SK-N-SH (cell line): ENCODE data around the gene SNX24. TPM values are rescaled to one million over a fixed set of nuclear protein-coding genes. Genes with fewer than 3 reads are reported as not detected.

Experiments
- CTCF ChIA-PET: fragments of 300-600, 350-600 bp; formaldehyde crosslinking; extraction: SDS; loops from one replicate; lab custom pipeline; 2021; lab: Yijun Ruan, JAX
- POLR2A ChIA-PET: fragments of 350-600 bp; sonication (Branson Sonifier 250); formaldehyde crosslinking; extraction: SDS; loops from one replicate; lab custom pipeline; 2020; ENCODE audit warnings: antibody characterized with exemption, inconsistent platforms; lab: Yijun Ruan, JAX
- DNase-seq: peaks from one replicate; pipeline ENCODE4 v3.0.0; 2012
- H2AFZ ChIP-seq: fragments of 200-600 bp; sonication (generic); 2 replicates; pipeline ENCODE4 v1.8.1; 2016; ENCODE audit warnings: antibody characterized with exemption, mild to moderate bottlenecking, low read depth
- H3F3A ChIP-seq: fragments of 200-600 bp; sonication (generic); replicated peaks from 2 replicates; pipeline ENCODE3; 2016; ENCODE audit warnings: antibody characterized with exemption, mild to moderate bottlenecking; ENCODE audit not compliant: insufficient read depth
- H3K27ac ChIP-seq, 2 experiments: fragments of 200-500 bp in 1 of 2; fragments of 200-600 bp in 1 of 2; sonication (Bioruptor generic) in 1 of 2; sonication (generic), shearing (Covaris generic) in 1 of 2; 2 replicates each; pipeline versions ENCODE4 v1.5.1 to v1.6.1; 2014 to 2016; ENCODE audit warnings: low read depth in 2 of 2, inconsistent platforms in 1 of 2, low read length in 1 of 2, mild to moderate bottlenecking in 1 of 2, mixed read lengths in 1 of 2
- H3K27me3 ChIP-seq: fragments of 200-600 bp; sonication (generic), shearing (Covaris generic); 2 replicates; pipeline ENCODE4 v1.6.1; 2016; ENCODE audit warnings: mixed run types; ENCODE audit not compliant: insufficient read depth
- H3K36me3 ChIP-seq, 2 experiments: fragments of 200-500 bp in 1 of 2; fragments of 200-600 bp in 1 of 2; sonication (Bioruptor generic) in 1 of 2; sonication (generic) in 1 of 2; replicated peaks in 1 of 2; 2 replicates each; pipeline versions ENCODE3 to v1.5.1; 2014 to 2016; ENCODE audit warnings: low read length in 1 of 2, mild to moderate bottlenecking in 1 of 2; ENCODE audit not compliant: insufficient read depth in 2 of 2, control insufficient read depth in 1 of 2
- H3K4me1 ChIP-seq, 2 experiments: fragments of 200-500 bp in 1 of 2; fragments of 200-600 bp in 1 of 2; sonication (Bioruptor generic) in 1 of 2; sonication (generic), shearing (Covaris generic) in 1 of 2; 2 replicates each; pipeline versions ENCODE4 v1.5.1 to v1.6.1; 2014 to 2016; ENCODE audit warnings: low read depth in 1 of 2, low read length in 1 of 2, mixed run types in 1 of 2; ENCODE audit not compliant: insufficient read depth in 2 of 2, control insufficient read depth in 1 of 2
- H3K4me2 ChIP-seq: fragments of 200-600 bp; sonication (generic), shearing (Covaris generic); 2 replicates; pipeline ENCODE4 v1.6.1; 2017; ENCODE audit warnings: mixed run types
- H3K4me3 ChIP-seq, 2 experiments: fragments of 200-500 bp in 1 of 2; fragments of 200-600 bp in 1 of 2; sonication (Bioruptor generic) in 1 of 2; sonication (generic), shearing (Covaris generic) in 1 of 2; 2 replicates each; pipeline versions ENCODE4 v1.5.1 to v1.8.1; 2014 to 2016; ENCODE audit warnings: low read depth in 2 of 2, inconsistent platforms in 1 of 2, low read length in 1 of 2, mild to moderate bottlenecking in 1 of 2, mixed read lengths in 1 of 2, moderate library complexity in 1 of 2
- H3K79me2 ChIP-seq: fragments of 200-600 bp; sonication (generic); 2 replicates; pipeline ENCODE4 v1.8.1; 2017; ENCODE audit warnings: mild to moderate bottlenecking; ENCODE audit not compliant: insufficient read depth
- H3K9ac ChIP-seq: fragments of 200-600 bp; sonication (generic); 2 replicates; pipeline ENCODE4 v1.6.1; 2017; ENCODE audit warnings: mixed run types
- H3K9me2 ChIP-seq: fragments of 200-600 bp; sonication (generic); 2 replicates; pipeline ENCODE4 v1.6.1; 2017; ENCODE audit warnings: mixed run types
- H3K9me3 ChIP-seq: fragments of 200-600 bp; sonication (generic); 2 replicates; pipeline ENCODE4 v1.6.1; 2017; ENCODE audit warnings: mixed run types, mild to moderate bottlenecking, moderate library complexity
- H4K20me1 ChIP-seq: fragments of 200-600 bp; sonication (generic); 2 replicates; pipeline ENCODE4 v1.6.1; 2017; ENCODE audit warnings: mild to moderate bottlenecking, mixed run types; ENCODE audit not compliant: insufficient read depth
- ELF1 ChIP-seq: IDR thresholded peaks from 2 replicates; pipeline ENCODE4 v1.4.0; 2012
- EP300 ChIP-seq, 2 experiments: IDR thresholded peaks; 2 replicates each; pipeline versions ENCODE4 v1.4.0 to v1.6.1; 2012; ENCODE audit warnings: borderline replicate concordance in 1 of 2, low read depth in 1 of 2, low read length in 1 of 2
- EZH2phosphoT487 ChIP-seq: fragments of 200-600 bp; sonication (generic); IDR thresholded peaks from 2 replicates; pipeline ENCODE4 v1.6.1; 2017; ENCODE audit warnings: low read depth, mixed run types, mild to moderate bottlenecking, antibody characterized with exemption, moderate library complexity, borderline replicate concordance
- FOSL2 ChIP-seq: IDR thresholded peaks from 2 replicates; pipeline ENCODE4 v1.4.0; 2012; ENCODE audit warnings: low read depth, mild to moderate bottlenecking, moderate library complexity, borderline replicate concordance
- FOXJ3 ChIP-seq: sonication (generic); formaldehyde crosslinking; IDR thresholded peaks from 2 replicates; pipeline ENCODE4 v1.5.1; 2020; ENCODE audit warnings: mild to moderate bottlenecking, missing genetic modification reagents
- GATA2 ChIP-seq: sonication (generic); formaldehyde crosslinking; IDR thresholded peaks from 2 replicates; pipeline ENCODE4 v1.5.0; 2020; ENCODE audit warnings: mild to moderate bottlenecking, missing genetic modification reagents
- JUND ChIP-seq: IDR thresholded peaks from 2 replicates; pipeline ENCODE4 v1.4.0; 2012
- MEF2A ChIP-seq: IDR thresholded peaks from 2 replicates; pipeline ENCODE4 v1.4.0; 2012; ENCODE audit warnings: low read depth, borderline replicate concordance
- NRF1 ChIP-seq: IDR thresholded peaks from 2 replicates; pipeline ENCODE4 v1.6.1; 2012; ENCODE audit warnings: low read depth, mild to moderate bottlenecking, low read length
- POLR2AphosphoS5 ChIP-seq: IDR thresholded peaks from 2 replicates; pipeline ENCODE4 v1.6.1; 2012; ENCODE audit warnings: low read depth, low read length
- RFX5 ChIP-seq: IDR thresholded peaks from 2 replicates; pipeline ENCODE4 v1.6.1; 2012; ENCODE audit warnings: mild to moderate bottlenecking, improper control_type of control experiment, low read length
- RXRA ChIP-seq: IDR thresholded peaks from 2 replicates; pipeline ENCODE4 v1.4.0; 2012; ENCODE audit warnings: low read depth, mild to moderate bottlenecking, borderline replicate concordance
- SIN3A ChIP-seq: IDR thresholded peaks from 2 replicates; pipeline ENCODE4 v1.6.1; 2012; ENCODE audit warnings: low read depth, mild to moderate bottlenecking, low read length, moderate library complexity, borderline replicate concordance
- TAF1 ChIP-seq: IDR thresholded peaks from 2 replicates; pipeline ENCODE4 v1.6.1; 2012; ENCODE audit warnings: low read depth, mild to moderate bottlenecking, low read length, moderate library complexity, borderline replicate concordance
- TEAD4 ChIP-seq: IDR thresholded peaks from 2 replicates; pipeline ENCODE4 v1.4.0; 2012; ENCODE audit warnings: mild to moderate bottlenecking, borderline replicate concordance; ENCODE audit not compliant: insufficient read depth
- YY1 ChIP-seq: IDR thresholded peaks from 2 replicates; pipeline ENCODE4 v1.4.0; 2012; ENCODE audit warnings: low read depth, mild to moderate bottlenecking
- WGBS: methylation state at CpG from one replicate; pipeline ENCODE4 v1.1.6; 2017; ENCODE audit warnings: low lambda C conversion rate; 5-methylcytosine and 5-hydroxymethylcytosine counted together
- polyA plus RNA-seq, 3 experiments: library from polyadenylated mRNA; depleted of rRNA; stranded (reverse); fragments of >200 nt; gene quantifications; 2 replicates each; pipeline ENCODE4 v1.2.3, GENCODE V29; 2012
- TF ChIP-seq, protein P1 (sequence below): fragments of 150-350 bp; IDR thresholded peaks from 2 replicates; pipeline ENCODE4 v1.6.1; 2017; ENCODE audit warnings: antibody characterized with exemption, low read length, low read depth, borderline replicate concordance
- TF ChIP-seq, protein P2 (sequence below): IDR thresholded peaks from 2 replicates; pipeline ENCODE4 v1.4.0; 2012; ENCODE audit warnings: low read depth, borderline replicate concordance
- TF ChIP-seq, protein P3 (sequence below): fragments of 200-600 bp; sonication (generic); IDR thresholded peaks from 2 replicates; pipeline ENCODE4 v1.6.1; 2017; ENCODE audit warnings: antibody characterized with exemption, mild to moderate bottlenecking, moderate library complexity
- TF ChIP-seq, protein P4 (sequence below): IDR thresholded peaks from 2 replicates; pipeline ENCODE4 v1.6.1; 2012; ENCODE audit warnings: mild to moderate bottlenecking, low read depth, low read length, moderate library complexity
- TF ChIP-seq, protein P5 (sequence below): IDR thresholded peaks from 2 replicates; pipeline ENCODE4 v1.4.0; 2012; ENCODE audit warnings: low read depth, borderline replicate concordance

Gene SNX24
- polyA plus RNA-seq, 1 of the 3 experiments (the other 2 are of a cell fraction): 8.2 TPM

DNA sequence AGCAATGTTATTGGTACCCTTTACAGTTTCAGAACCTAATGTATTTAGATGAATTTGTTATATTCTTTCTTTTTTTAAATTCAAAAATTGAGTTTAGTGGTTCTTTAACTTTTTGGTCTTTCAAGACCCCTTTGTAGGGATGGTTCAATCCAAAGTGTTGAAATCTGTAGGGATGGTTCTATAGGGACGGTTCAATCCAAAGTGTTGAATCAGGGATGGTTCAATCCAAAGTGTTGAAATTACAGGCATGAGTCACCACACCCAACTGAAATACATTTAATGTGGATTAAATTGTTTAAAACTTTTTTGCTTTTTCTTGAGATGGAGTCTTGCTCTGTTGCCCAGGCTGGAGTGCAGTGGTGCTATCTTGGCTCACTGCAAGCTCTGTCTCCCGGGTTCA, 39.9 kb upstream of the SNX24 start (continued):
- TF ChIP-seq, protein P1, sequence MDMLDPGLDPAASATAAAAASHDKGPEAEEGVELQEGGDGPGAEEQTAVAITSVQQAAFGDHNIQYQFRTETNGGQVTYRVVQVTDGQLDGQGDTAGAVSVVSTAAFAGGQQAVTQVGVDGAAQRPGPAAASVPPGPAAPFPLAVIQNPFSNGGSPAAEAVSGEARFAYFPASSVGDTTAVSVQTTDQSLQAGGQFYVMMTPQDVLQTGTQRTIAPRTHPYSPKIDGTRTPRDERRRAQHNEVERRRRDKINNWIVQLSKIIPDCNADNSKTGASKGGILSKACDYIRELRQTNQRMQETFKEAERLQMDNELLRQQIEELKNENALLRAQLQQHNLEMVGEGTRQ: no peak

DNA sequence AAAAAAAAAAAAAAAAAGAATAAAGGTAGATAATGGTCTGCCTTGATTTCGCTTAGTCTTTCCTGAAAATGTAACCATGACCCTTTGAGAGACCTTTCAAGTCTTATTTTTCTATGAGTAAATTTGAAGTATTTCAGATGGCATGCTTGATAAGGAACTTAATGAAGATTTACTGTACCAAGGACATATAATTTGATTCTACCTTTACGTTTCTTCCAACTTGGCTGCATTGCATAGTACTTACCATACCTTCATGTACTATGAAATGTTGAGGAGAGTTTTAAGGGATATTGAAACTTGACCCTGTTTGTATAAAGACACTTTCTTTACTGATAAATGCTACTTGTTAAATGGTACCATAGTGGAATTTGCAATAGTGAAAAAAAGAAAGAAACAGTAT, 35.0 kb upstream of the SNX24 start:
- H3K9me2 ChIP-seq: no peaks in the 10 kb centered on the region
- POLR2A ChIA-PET: no interaction called here
- 66% methylated on average over 2 of the region's 2 CpGs for WGBS

More for the DNA sequence above, 35.0 kb upstream of the SNX24 start:
- H3K27me3 ChIP-seq: no peaks in the 10 kb centered on the region
- no peaks in the 10 kb centered on the region for H3K4me1 ChIP-seq
- CTCF ChIA-PET: no interaction called here
- H3K36me3 ChIP-seq: peaks cover 28 to 41% of the 10 kb centered on the region in 2 experiments
- H3K27ac ChIP-seq: no peak overlapping the region
- H3K4me2 ChIP-seq: no peak overlapping the region
- DNase-seq: no peak
- no peaks in the 10 kb centered on the region for H3K79me2 ChIP-seq
- H4K20me1 ChIP-seq: no peaks in the 10 kb centered on the region
- no peaks in the 10 kb centered on the region for H3K9me3 ChIP-seq
- H2AFZ ChIP-seq: no peak overlapping the region
- no peak overlapping the region for H3K9ac ChIP-seq
- no peaks in the 10 kb centered on the region for H3F3A ChIP-seq
- TF ChIP-seq, protein P2, sequence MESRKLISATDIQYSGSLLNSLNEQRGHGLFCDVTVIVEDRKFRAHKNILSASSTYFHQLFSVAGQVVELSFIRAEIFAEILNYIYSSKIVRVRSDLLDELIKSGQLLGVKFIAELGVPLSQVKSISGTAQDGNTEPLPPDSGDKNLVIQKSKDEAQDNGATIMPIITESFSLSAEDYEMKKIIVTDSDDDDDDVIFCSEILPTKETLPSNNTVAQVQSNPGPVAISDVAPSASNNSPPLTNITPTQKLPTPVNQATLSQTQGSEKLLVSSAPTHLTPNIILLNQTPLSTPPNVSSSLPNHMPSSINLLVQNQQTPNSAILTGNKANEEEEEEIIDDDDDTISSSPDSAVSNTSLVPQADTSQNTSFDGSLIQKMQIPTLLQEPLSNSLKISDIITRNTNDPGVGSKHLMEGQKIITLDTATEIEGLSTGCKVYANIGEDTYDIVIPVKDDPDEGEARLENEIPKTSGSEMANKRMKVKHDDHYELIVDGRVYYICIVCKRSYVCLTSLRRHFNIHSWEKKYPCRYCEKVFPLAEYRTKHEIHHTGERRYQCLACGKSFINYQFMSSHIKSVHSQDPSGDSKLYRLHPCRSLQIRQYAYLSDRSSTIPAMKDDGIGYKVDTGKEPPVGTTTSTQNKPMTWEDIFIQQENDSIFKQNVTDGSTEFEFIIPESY: no peak
- no peak for TF ChIP-seq EP300 (IDR thresholded peaks at IDR 0.05; ENCODE audit: borderline replicate concordance in 1 of 2, low read depth in 1 of 2, low read length in 1 of 2)
- TF ChIP-seq RXRA: no peak
- no peak for TF ChIP-seq GATA2
- TF ChIP-seq TEAD4: no peak
- no peak for TF ChIP-seq TAF1
- TF ChIP-seq, protein P3, sequence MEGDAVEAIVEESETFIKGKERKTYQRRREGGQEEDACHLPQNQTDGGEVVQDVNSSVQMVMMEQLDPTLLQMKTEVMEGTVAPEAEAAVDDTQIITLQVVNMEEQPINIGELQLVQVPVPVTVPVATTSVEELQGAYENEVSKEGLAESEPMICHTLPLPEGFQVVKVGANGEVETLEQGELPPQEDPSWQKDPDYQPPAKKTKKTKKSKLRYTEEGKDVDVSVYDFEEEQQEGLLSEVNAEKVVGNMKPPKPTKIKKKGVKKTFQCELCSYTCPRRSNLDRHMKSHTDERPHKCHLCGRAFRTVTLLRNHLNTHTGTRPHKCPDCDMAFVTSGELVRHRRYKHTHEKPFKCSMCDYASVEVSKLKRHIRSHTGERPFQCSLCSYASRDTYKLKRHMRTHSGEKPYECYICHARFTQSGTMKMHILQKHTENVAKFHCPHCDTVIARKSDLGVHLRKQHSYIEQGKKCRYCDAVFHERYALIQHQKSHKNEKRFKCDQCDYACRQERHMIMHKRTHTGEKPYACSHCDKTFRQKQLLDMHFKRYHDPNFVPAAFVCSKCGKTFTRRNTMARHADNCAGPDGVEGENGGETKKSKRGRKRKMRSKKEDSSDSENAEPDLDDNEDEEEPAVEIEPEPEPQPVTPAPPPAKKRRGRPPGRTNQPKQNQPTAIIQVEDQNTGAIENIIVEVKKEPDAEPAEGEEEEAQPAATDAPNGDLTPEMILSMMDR: no peak
- TF ChIP-seq YY1: no peak
- TF ChIP-seq JUND: no peak
- TF ChIP-seq FOXJ3 (CRISPR knock-in tag): no peak
- no peak for TF ChIP-seq MEF2A
- TF ChIP-seq RFX5: no peak
- no peak for TF ChIP-seq SIN3A
- TF ChIP-seq FOSL2: no peak
- TF ChIP-seq NRF1: no peak
- TF ChIP-seq, protein P4, sequence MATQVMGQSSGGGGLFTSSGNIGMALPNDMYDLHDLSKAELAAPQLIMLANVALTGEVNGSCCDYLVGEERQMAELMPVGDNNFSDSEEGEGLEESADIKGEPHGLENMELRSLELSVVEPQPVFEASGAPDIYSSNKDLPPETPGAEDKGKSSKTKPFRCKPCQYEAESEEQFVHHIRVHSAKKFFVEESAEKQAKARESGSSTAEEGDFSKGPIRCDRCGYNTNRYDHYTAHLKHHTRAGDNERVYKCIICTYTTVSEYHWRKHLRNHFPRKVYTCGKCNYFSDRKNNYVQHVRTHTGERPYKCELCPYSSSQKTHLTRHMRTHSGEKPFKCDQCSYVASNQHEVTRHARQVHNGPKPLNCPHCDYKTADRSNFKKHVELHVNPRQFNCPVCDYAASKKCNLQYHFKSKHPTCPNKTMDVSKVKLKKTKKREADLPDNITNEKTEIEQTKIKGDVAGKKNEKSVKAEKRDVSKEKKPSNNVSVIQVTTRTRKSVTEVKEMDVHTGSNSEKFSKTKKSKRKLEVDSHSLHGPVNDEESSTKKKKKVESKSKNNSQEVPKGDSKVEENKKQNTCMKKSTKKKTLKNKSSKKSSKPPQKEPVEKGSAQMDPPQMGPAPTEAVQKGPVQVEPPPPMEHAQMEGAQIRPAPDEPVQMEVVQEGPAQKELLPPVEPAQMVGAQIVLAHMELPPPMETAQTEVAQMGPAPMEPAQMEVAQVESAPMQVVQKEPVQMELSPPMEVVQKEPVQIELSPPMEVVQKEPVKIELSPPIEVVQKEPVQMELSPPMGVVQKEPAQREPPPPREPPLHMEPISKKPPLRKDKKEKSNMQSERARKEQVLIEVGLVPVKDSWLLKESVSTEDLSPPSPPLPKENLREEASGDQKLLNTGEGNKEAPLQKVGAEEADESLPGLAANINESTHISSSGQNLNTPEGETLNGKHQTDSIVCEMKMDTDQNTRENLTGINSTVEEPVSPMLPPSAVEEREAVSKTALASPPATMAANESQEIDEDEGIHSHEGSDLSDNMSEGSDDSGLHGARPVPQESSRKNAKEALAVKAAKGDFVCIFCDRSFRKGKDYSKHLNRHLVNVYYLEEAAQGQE: no peak
- no peak for TF ChIP-seq EZH2phosphoT487
- TF ChIP-seq, protein P5, sequence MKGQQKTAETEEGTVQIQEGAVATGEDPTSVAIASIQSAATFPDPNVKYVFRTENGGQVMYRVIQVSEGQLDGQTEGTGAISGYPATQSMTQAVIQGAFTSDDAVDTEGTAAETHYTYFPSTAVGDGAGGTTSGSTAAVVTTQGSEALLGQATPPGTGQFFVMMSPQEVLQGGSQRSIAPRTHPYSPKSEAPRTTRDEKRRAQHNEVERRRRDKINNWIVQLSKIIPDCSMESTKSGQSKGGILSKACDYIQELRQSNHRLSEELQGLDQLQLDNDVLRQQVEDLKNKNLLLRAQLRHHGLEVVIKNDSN: no peak
- no peak for TF ChIP-seq ELF1
- no peak for TF ChIP-seq POLR2AphosphoS5
- no peak overlapping the region for H3K4me3 ChIP-seq
